GM23248 (cell line): ENCODE data around the gene LRFN2. TPM values are rescaled to one million over a fixed set of nuclear protein-coding genes. Genes with fewer than 3 reads are reported as not detected.

ENCODE experiments used
- DNase-seq: peaks from one replicate; pipeline ENCODE4 v3.0.0-alpha.2; 2015
- H2AFZ ChIP-seq: fragments of 200-600 bp; sonication (generic); 2 replicates; pipeline ENCODE4 v1.6.1; 2016; ENCODE audit warnings: antibody characterized with exemption
- H3F3A ChIP-seq: fragments of 200-600 bp; sonication (generic); 2 replicates; pipeline ENCODE4 v1.6.1; 2016; ENCODE audit warnings: mild to moderate bottlenecking, antibody characterized with exemption, mixed run types; ENCODE audit not compliant: insufficient read depth
- H3K27ac ChIP-seq: fragments of 200-600 bp; sonication (generic); 2 replicates; pipeline ENCODE4 v1.5.1; 2016; ENCODE audit warnings: mild to moderate bottlenecking
- H3K27me3 ChIP-seq: fragments of 200-600 bp; sonication (generic); replicated peaks from 2 replicates; pipeline ENCODE4 v1.6.1; 2016; ENCODE audit warnings: mild to moderate bottlenecking; ENCODE audit not compliant: insufficient read depth
- H3K36me3 ChIP-seq: fragments of 200-600 bp; sonication (generic); 2 replicates; pipeline ENCODE4 v1.6.1; 2016; ENCODE audit warnings: low read depth, mild to moderate bottlenecking
- H3K4me1 ChIP-seq: fragments of 200-600 bp; sonication (generic); 2 replicates; pipeline ENCODE4 v1.6.1; 2016; ENCODE audit warnings: mild to moderate bottlenecking; ENCODE audit not compliant: insufficient read depth
- H3K4me2 ChIP-seq: fragments of 200-600 bp; sonication (generic); one replicate; pipeline ENCODE4 v1.6.1; 2016; ENCODE audit warnings: mild to moderate bottlenecking; ENCODE audit not compliant: unreplicated experiment
- H3K4me3 ChIP-seq: fragments of 200-600 bp; sonication (generic); 2 replicates; pipeline ENCODE4 v1.5.1; 2016; ENCODE audit warnings: mild to moderate bottlenecking
- H3K79me2 ChIP-seq: fragments of 200-600 bp; sonication (generic); 2 replicates; pipeline ENCODE4 v1.6.1; 2016; ENCODE audit warnings: mild to moderate bottlenecking; ENCODE audit not compliant: insufficient read depth
- H3K9ac ChIP-seq: fragments of 200-600 bp; sonication (generic); 2 replicates; pipeline ENCODE4 v1.6.1; 2016; ENCODE audit warnings: mild to moderate bottlenecking
- H3K9me2 ChIP-seq: fragments of 200-600 bp; sonication (generic); 2 replicates; pipeline ENCODE4 v1.6.1; 2016; ENCODE audit warnings: mixed run types, mild to moderate bottlenecking, moderate library complexity; ENCODE audit not compliant: insufficient read depth
- H3K9me3 ChIP-seq: fragments of 200-600 bp; sonication (generic); one replicate; pipeline ENCODE4 v1.6.1; 2017; ENCODE audit warnings: low read depth
- H4K20me1 ChIP-seq: fragments of 200-600 bp; sonication (generic); 2 replicates; pipeline ENCODE4 v1.6.0; 2016; ENCODE audit not compliant: insufficient read depth
- EZH2 ChIP-seq: fragments of 200-600 bp; sonication (generic); IDR thresholded peaks from 2 replicates; pipeline ENCODE4 v1.6.1; 2018; ENCODE audit warnings: antibody characterized with exemption, mild to moderate bottlenecking; ENCODE audit not compliant: insufficient read depth, poor library complexity, severe bottlenecking
- EZH2phosphoT487 ChIP-seq: fragments of 200-600 bp; sonication (generic); IDR thresholded peaks from 2 replicates; pipeline ENCODE4 v1.6.1; 2018; ENCODE audit warnings: antibody characterized with exemption, moderate library complexity, mild to moderate bottlenecking, low read depth; ENCODE audit not compliant: insufficient read depth
- WGBS, 2 experiments: methylation state at CpG; one replicate each; pipeline ENCODE4 v1.1.6; 2015 to 2017; ENCODE audit warnings: low lambda C conversion rate in 2 of 2, low coverage in 1 of 2; ENCODE audit errors: missing lambda C conversion rate in 2 of 2; 5-methylcytosine and 5-hydroxymethylcytosine counted together
- in situ Hi-C: fragments of 300-500 bp; cut with MboI; formaldehyde crosslinking; loops from 2 replicates; pipeline ENCODE4 v1.15.0; 2020
- polyA plus RNA-seq: library from polyadenylated mRNA; unstranded; fragments of >200 nt; fragmentation: Nextera tagmentation; extraction: Ambion mirVana; gene quantifications from 2 replicates; pipeline ENCODE4 v1.2.1, GENCODE V29; 2016
- total RNA-seq: library from RNA; depleted of rRNA; stranded (reverse); fragments of >200 nt; shearing (Covaris generic); gene quantifications from 2 replicates; pipeline ENCODE4 v1.2.3, GENCODE V29; 2014

Gene LRFN2
- total and polyA plus RNA-seq, 2 experiments from 2014 or later, result not detected

- no peaks in the 10 kb centered on the region for H3K4me1 ChIP-seq
- no peak overlapping the region for H2AFZ ChIP-seq
- no peaks in the 10 kb centered on the region for H4K20me1 ChIP-seq
- WGBS, 2 experiments, result 40 to 47% methylated on average over 9 of the region's 9 CpGs
- H3K4me3 ChIP-seq, result no peak overlapping the region
- no peaks in the 10 kb centered on the region for H3F3A ChIP-seq
- DNase-seq, result no peak
- H3K27me3 ChIP-seq, result no peaks in the 10 kb centered on the region
- H3K9me2 ChIP-seq, result no peaks in the 10 kb centered on the region
- H3K27ac ChIP-seq, result no peak overlapping the region
- H3K9ac ChIP-seq, result no peak overlapping the region
- no peaks in the 10 kb centered on the region for H3K79me2 ChIP-seq
- TF ChIP-seq EZH2 (no peak), EZH2phosphoT487 (no peak)
- H3K9me3 ChIP-seq, result no peaks in the 10 kb centered on the region
- H3K4me2 ChIP-seq, result no peak overlapping the region
- H3K36me3 ChIP-seq, result no peaks in the 10 kb centered on the region
- in situ Hi-C loops, result no loop called here
Measured at GRCh38 chr6:40409716-40410397, 177.3 kb downstream of the LRFN2 start.

- Histone ChIP-seq H4K20me1 (no peaks in the 10 kb centered on the region), H3K9me2 (no peaks in the 10 kb centered on the region), H3K27ac (no peak overlapping the region), H3K27me3 (no peaks in the 10 kb centered on the region), H3K4me1 (no peaks in the 10 kb centered on the region), H3K9me3 (no peaks in the 10 kb centered on the region), H3K4me3 (no peak overlapping the region), H3K4me2 (no peak overlapping the region), H3F3A (no peaks in the 10 kb centered on the region), H2AFZ (no peak overlapping the region), H3K9ac (no peak overlapping the region), H3K36me3 (no peaks in the 10 kb centered on the region), H3K79me2 (no peaks in the 10 kb centered on the region)
- 49 to 56% methylated on average over 4 of the region's 4 CpGs for WGBS, 2 experiments
- in situ Hi-C loops, result no loop called here
- no peak for TF ChIP-seq EZH2phosphoT487
- no peak for TF ChIP-seq EZH2
- no peak for DNase-seq
Measured at GRCh38 chr6:40408786-40409542, 178.2 kb downstream of the LRFN2 start.

- TF ChIP-seq EZH2 (no peak), EZH2phosphoT487 (no peak)
- no peak overlapping the region for H3K4me3 ChIP-seq
- in situ Hi-C loops, result no loop called here
- no peak overlapping the region for H3K4me2 ChIP-seq
- no peak overlapping the region for H2AFZ ChIP-seq
- no peaks in the 10 kb centered on the region for H3K9me3 ChIP-seq
- H3K4me1 ChIP-seq, result no peaks in the 10 kb centered on the region
- H3K9me2 ChIP-seq, result no peaks in the 10 kb centered on the region
- no peaks in the 10 kb centered on the region for H3K79me2 ChIP-seq
- H3K27me3 ChIP-seq, result no peaks in the 10 kb centered on the region
- no peak for DNase-seq
- no peaks in the 10 kb centered on the region for H3F3A ChIP-seq
- no peaks in the 10 kb centered on the region for H4K20me1 ChIP-seq
- WGBS, 2 experiments, result 14% methylated on average over 2 of the region's 2 CpGs
- H3K36me3 ChIP-seq, result no peaks in the 10 kb centered on the region
- H3K9ac ChIP-seq, result no peak overlapping the region
- H3K27ac ChIP-seq, result no peak overlapping the region
Measured at GRCh38 chr6:40407239-40407638, 179.9 kb downstream of the LRFN2 start.

- TF ChIP-seq EZH2phosphoT487, result no peak
- no peak for TF ChIP-seq EZH2
- in situ Hi-C loops, result no loop called here
- Histone ChIP-seq H3K27me3 (no peaks in the 10 kb centered on the region), H3K9ac (no peak overlapping the region), H3K4me2 (no peak overlapping the region), H2AFZ (no peak overlapping the region), H3K9me2 (no peaks in the 10 kb centered on the region), H3K4me1 (no peaks in the 10 kb centered on the region), H3K9me3 (no peaks in the 10 kb centered on the region), H4K20me1 (no peaks in the 10 kb centered on the region), H3K79me2 (no peaks in the 10 kb centered on the region), H3K36me3 (no peaks in the 10 kb centered on the region), H3K4me3 (no peak overlapping the region), H3F3A (no peaks in the 10 kb centered on the region), H3K27ac (no peak overlapping the region)
- DNase-seq, result no peak
- WGBS, 2 experiments, result 79 to 80% methylated on average over 7 of the region's 7 CpGs
Measured at GRCh38 chr6:40406175-40406574, 181.0 kb downstream of the LRFN2 start.
